22Rv1 (cell line): ENCODE data around the gene DLG5.
"Not testable (repeated sequence)": the region's sequence is repeated elsewhere in the genome, so short reads cannot be mapped to it uniquely, and the experiment has no call there.

Source experiments
- H3K27ac ChIP-seq: fragments of 450-650 bp; 2 replicates; pipeline ENCODE4 v1.5.1; 2017
- CTCF ChIP-seq: fragments of 450-650 bp; IDR thresholded peaks from 2 replicates; pipeline ENCODE4 v1.5.1; 2017; ENCODE audit warnings: mild to moderate bottlenecking
- ZFX ChIP-seq: fragments of 450-650 bp; IDR thresholded peaks from 2 replicates; pipeline ENCODE4 v1.6.1; 2017; ENCODE audit warnings: antibody characterized with exemption, borderline replicate concordance

DLG5 gene

GRCh38 chr10:77770081-77770867, 156.3 kb downstream of the DLG5 start:
- TF ChIP-seq CTCF (no peak), ZFX (no peak)
- no peak overlapping the region for H3K27ac ChIP-seq

GRCh38 chr10:77768039-77768438, 158.5 kb downstream of the DLG5 start:
- H3K27ac ChIP-seq, result no peak overlapping the region
- TF ChIP-seq ZFX (no peak), CTCF (no peak)

GRCh38 chr10:77763453-77764430, 162.8 kb downstream of the DLG5 start:
- no peak for TF ChIP-seq ZFX
- no peak for TF ChIP-seq CTCF
- no peak overlapping the region for H3K27ac ChIP-seq

GRCh38 chr10:77758406-77758805, 168.1 kb downstream of the DLG5 start:
- not testable (repeated sequence) for H3K27ac ChIP-seq

DNA sequence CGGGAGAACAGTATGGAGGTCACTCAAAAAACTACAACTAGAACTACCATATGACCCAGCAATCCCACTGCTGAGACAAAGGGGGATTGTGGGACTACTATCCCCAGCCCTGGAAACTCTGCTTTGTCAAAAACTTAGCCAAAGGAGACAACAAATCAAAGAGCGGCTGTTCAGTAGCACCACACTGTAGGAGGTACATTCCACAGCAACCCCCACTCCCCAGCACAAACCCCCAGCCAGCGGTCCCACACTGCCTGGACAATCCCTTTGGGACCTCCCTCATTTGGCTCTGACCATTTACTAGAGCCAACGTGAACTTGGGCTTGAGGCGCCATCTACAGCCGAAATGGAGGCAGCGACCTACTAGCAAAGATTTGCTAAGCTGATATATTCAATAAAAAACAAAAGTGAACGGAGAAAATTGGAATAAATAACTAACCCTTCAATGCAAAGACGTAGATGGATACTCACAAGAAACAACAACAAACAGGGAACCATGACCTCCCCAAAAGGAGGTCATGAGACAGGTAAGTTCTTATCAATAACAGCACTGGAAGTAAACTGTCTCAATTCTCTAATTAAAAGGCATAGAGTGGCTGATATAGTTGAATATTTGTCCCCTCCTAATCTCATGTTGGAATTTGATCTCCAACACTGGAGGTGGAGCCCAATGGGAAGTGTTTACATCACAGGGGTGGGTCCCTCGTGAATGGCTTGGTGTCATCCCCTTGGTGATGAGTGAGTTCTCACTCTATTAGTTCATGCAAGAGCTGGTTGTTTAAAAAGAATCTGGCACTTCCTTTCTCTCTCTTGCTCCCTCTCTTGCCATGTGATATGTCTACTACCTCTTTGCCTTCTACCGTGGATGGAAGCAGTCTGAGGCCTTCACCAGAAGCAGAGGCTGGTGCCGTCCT, 170.0 kb downstream of the DLG5 start:
- no peak overlapping the region for H3K27ac ChIP-seq
- peak; percentile 91 for TF ChIP-seq CTCF
- no peak for TF ChIP-seq ZFX

GRCh38 chr10:77746047-77746707, 180.4 kb downstream of the DLG5 start:
- TF ChIP-seq ZFX (no peak), CTCF (no peak)
- H3K27ac ChIP-seq, result no peak overlapping the region

DNA sequence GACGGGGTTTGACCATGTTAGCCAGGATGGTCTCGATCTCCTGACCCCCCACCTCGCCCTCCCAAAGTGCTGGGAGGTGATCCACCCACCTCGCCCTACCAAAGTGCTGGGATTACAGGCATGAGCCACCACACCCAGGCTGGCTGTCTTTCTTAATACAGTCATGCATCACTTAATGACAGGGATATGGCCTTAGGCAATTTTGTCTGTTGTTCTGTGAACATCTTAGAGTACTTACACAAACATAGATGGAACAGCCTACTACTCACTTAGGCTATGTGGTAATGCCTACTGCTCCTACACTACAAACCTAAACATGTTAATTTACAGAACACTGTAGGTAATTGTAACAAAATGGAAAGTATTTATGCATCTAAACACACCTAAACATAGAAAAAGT, 182.3 kb downstream of the DLG5 start:
- TF ChIP-seq CTCF (no peak), ZFX (no peak)

More for the DNA sequence above, 182.3 kb downstream of the DLG5 start:
- no peak overlapping the region for H3K27ac ChIP-seq
